ENCODE results near the gene ABCA1. TPM values are rescaled to one million over a fixed set of nuclear protein-coding genes. Genes with fewer than 3 reads are reported as not detected.

Gene ABCA1
- total RNA-seq, 2 donors from 2014 or later = 11.2 to 17.8 TPM

GRCh38 chr9:104915753-104916152 is 12.2 kb downstream of the ABCA1 start:
- TF ChIP-seq CTCF (IDR thresholded peaks at IDR 0.05) = no peak
- H3K27ac ChIP-seq = no peak overlapping the region
- peaks cover 4% of the 10 kb centered on the region for H3K4me1 ChIP-seq
- no peak overlapping the region for H3K9ac ChIP-seq (ENCODE audit: low read depth in 2 of 2, low read length in 2 of 2)
- no peaks in the 10 kb centered on the region for H3K9me3 ChIP-seq
- H3K4me3 ChIP-seq = no peak overlapping the region
- intact Hi-C loops (cut with DNase I) = no loop called here
- no peaks in the 10 kb centered on the region for H3K36me3 ChIP-seq
- no peak for DNase-seq
- no peaks in the 10 kb centered on the region for H3K27me3 ChIP-seq

- Histone ChIP-seq H3K27ac (no peak overlapping the region), H3K36me3 (no peaks in the 10 kb centered on the region), H3K9ac (ENCODE audit: low read depth in 2 of 2, low read length in 2 of 2) (no peak overlapping the region), H3K27me3 (no peaks in the 10 kb centered on the region), H3K4me1 (peaks cover 4% of the 10 kb centered on the region), H3K9me3 (no peaks in the 10 kb centered on the region), H3K4me3 (no peak overlapping the region)
- intact Hi-C loops (cut with DNase I) = no loop called here
- TF ChIP-seq CTCF (IDR thresholded peaks at IDR 0.05) = no peak
- no peak for DNase-seq
Measured at GRCh38 chr9:104915049-104915448, 12.9 kb downstream of the ABCA1 start.

GRCh38 chr9:104914466-104914865 is 13.5 kb downstream of the ABCA1 start:
- Histone ChIP-seq H3K9ac (ENCODE audit: low read depth in 2 of 2, low read length in 2 of 2) (no peak overlapping the region), H3K27me3 (no peaks in the 10 kb centered on the region), H3K9me3 (no peaks in the 10 kb centered on the region), H3K4me3 (no peak overlapping the region), H3K27ac (no peak overlapping the region), H3K4me1 (peaks cover 4% of the 10 kb centered on the region), H3K36me3 (no peaks in the 10 kb centered on the region)
- intact Hi-C loops (cut with DNase I) = no loop called here
- no peak for DNase-seq
- no peak for TF ChIP-seq CTCF (IDR thresholded peaks at IDR 0.05)

GRCh38 chr9:104912606-104913005 is 15.3 kb downstream of the ABCA1 start:
- no peak for TF ChIP-seq CTCF (IDR thresholded peaks at IDR 0.05)
- Histone ChIP-seq H3K36me3 (no peaks in the 10 kb centered on the region), H3K27me3 (no peaks in the 10 kb centered on the region), H3K4me1 (peaks cover 4% of the 10 kb centered on the region), H3K9ac (ENCODE audit: low read depth in 2 of 2, low read length in 2 of 2) (no peak overlapping the region), H3K9me3 (no peaks in the 10 kb centered on the region), H3K4me3 (no peak overlapping the region), H3K27ac (no peak overlapping the region)
- intact Hi-C loops (cut with DNase I) = no loop called here
- DNase-seq = no peak

GRCh38 chr9:104911032-104911607 is 16.8 kb downstream of the ABCA1 start:
- intact Hi-C loops (cut with DNase I) = no loop called here
- no peaks in the 10 kb centered on the region for H3K27me3 ChIP-seq
- H3K27ac ChIP-seq = no peak overlapping the region
- no peaks in the 10 kb centered on the region for H3K36me3 ChIP-seq
- no peaks in the 10 kb centered on the region for H3K9me3 ChIP-seq
- DNase-seq = no peak
- H3K4me3 ChIP-seq = no peak overlapping the region
- no peak overlapping the region for H3K9ac ChIP-seq (ENCODE audit: low read depth in 2 of 2, low read length in 2 of 2)
- H3K4me1 ChIP-seq = peaks cover 4% of the 10 kb centered on the region
- no peak for TF ChIP-seq CTCF (IDR thresholded peaks at IDR 0.05)

Measured in colonic mucosa (tissue), 4 donors.